Lung (tissue), 12 donors: ENCODE data around the gene EML3. TPM values are rescaled to one million over a fixed set of nuclear protein-coding genes. Genes with fewer than 3 reads are reported as not detected.

ENCODE experiments used
- ATAC-seq: fragments of 200-7000 bp; cut with Tn5 transposase; one replicate; pipeline ENCODE4 v1.9.1; 2020; ENCODE audit warnings: moderate number of reproducible peaks; ENCODE audit not compliant: insufficient read depth, low FRiP score
- DNase-seq, 3 donors: peaks; one replicate each; pipeline ENCODE4 v3.0.0-alpha.2; 2013 to 2017
- H3K27ac ChIP-seq, 2 donors: one replicate each; pipeline ENCODE4 v1.5.1; 2013; ENCODE audit warnings: mild to moderate bottlenecking in 2 of 2, moderate library complexity in 2 of 2, control low read depth in 1 of 2, inconsistent platforms in 1 of 2, low read depth in 1 of 2, low read length in 1 of 2
- H3K27me3 ChIP-seq, 3 donors: one replicate each; pipeline ENCODE4 v1.5.1; 2013; ENCODE audit warnings: low read length in 2 of 3; ENCODE audit not compliant: control insufficient read depth in 3 of 3, insufficient read depth in 3 of 3
- H3K36me3 ChIP-seq, 4 donors: one replicate each; pipeline ENCODE4 v1.5.1; 2013; ENCODE audit warnings: low read length in 4 of 4, mild to moderate bottlenecking in 1 of 4, moderate library complexity in 1 of 4; ENCODE audit not compliant: control insufficient read depth in 4 of 4, insufficient read depth in 4 of 4
- H3K4me1 ChIP-seq, 5 donors: one replicate each; pipeline ENCODE4 v1.5.1; 2013; ENCODE audit warnings: low read length in 5 of 5, mild to moderate bottlenecking in 2 of 5, moderate library complexity in 1 of 5; ENCODE audit not compliant: control insufficient read depth in 5 of 5, insufficient read depth in 5 of 5
- H3K4me3 ChIP-seq: one replicate; pipeline ENCODE4 v1.5.1; 2013; ENCODE audit warnings: mild to moderate bottlenecking, control low read depth, moderate library complexity
- H3K9ac ChIP-seq, 2 donors: one replicate each; pipeline ENCODE4 v1.5.1; 2013; ENCODE audit warnings: low read length in 2 of 2, control low read depth in 1 of 2; ENCODE audit not compliant: insufficient read depth in 1 of 2
- H3K9me3 ChIP-seq, 4 donors: one replicate each; pipeline ENCODE4 v1.5.1; 2013; ENCODE audit warnings: low read length in 3 of 4, mild to moderate bottlenecking in 1 of 4, moderate library complexity in 1 of 4; ENCODE audit not compliant: control insufficient read depth in 4 of 4, insufficient read depth in 3 of 4
- CTCF ChIP-seq: IDR thresholded peaks from 2 replicates; pipeline ENCODE4 v1.5.1; 2012; ENCODE audit warnings: mild to moderate bottlenecking; ENCODE audit errors: control extremely low read depth, extremely low read depth
- WGBS, 2 donors: extraction: QIAGEN DNeasy Blood & Tissue Kit; methylation state at CpG; one replicate each; pipeline ENCODE4 v1.1.7; 2013; 5-methylcytosine and 5-hydroxymethylcytosine counted together
- polyA plus RNA-seq, 2 donors: library from polyadenylated mRNA; stranded (reverse); fragments of 200-250 nt; gene quantifications; one replicate each; pipeline ENCODE4 v1.2.1, GENCODE V29; 2013
- total RNA-seq, 2 donors: library from RNA; depleted of rRNA in 1 of 2; stranded (reverse); fragments of >200 nt in 1 of 2; gene quantifications; one replicate each; pipeline ENCODE4 v1.2.1, GENCODE V29; 2014 to 2021
- donor health status: control.
- donor health status: control.
- donor health status: Bipolar disorder and iron deficiency.
- donor health status: healthy.
- donor health status: DM: yes; HTN: yes; CAD: no.

The EML3 gene
- total and polyA plus RNA-seq, 4 donors: 29.1 to 95.4 (median 62.9) TPM

GRCh38 chr11:62646825-62647608 lies 34.4 kb upstream of the EML3 start:
- WGBS, 2 donors: 66 to 73% methylated on average over 32 of the region's 32 CpGs
- ATAC-seq: no peak
- DNase-seq: no peak

GRCh38 chr11:62645946-62646824 lies 33.6 kb upstream of the EML3 start, which contains the start of gene GANAB:
TSS of gene GANAB (minus strand) at chr11:62646613. CDS start at chr11:62646599, 14 bp downstream.
- 0% methylated on average over 72 to 73 of the region's 73 CpGs for WGBS, 2 donors
- no peak for TF ChIP-seq CTCF

More at GRCh38 chr11:62646825-62647608, 34.4 kb upstream of the EML3 start:
- H3K27me3 ChIP-seq: no peaks in the 10 kb centered on the region
- H3K9me3 ChIP-seq: no peaks in the 10 kb centered on the region
- H3K4me1 ChIP-seq: peaks cover 0 to 20% (median 6%) of the 10 kb centered on the region in 5 donors
- no peak for TF ChIP-seq CTCF
- peak overlapping the region in 1 of 2 donors; percentile 55 for H3K27ac ChIP-seq
- peaks cover 0 to 24% (median 18%) of the 10 kb centered on the region in 4 donors for H3K36me3 ChIP-seq
- no peak overlapping the region for H3K4me3 ChIP-seq
- H3K9ac ChIP-seq: peak overlapping the region in 1 of 2 donors; percentile 23

GRCh38 chr11:62645671-62645945 lies 33.0 kb upstream of the EML3 start:
- Histone ChIP-seq H3K36me3 (peaks cover 0 to 24% (median 18%) of the 10 kb centered on the region in 4 donors), H3K27ac (peak overlapping the region; percentile 92), H3K27me3 (no peaks in the 10 kb centered on the region), H3K9ac (peak overlapping the region; percentile 80 to 89), H3K9me3 (no peaks in the 10 kb centered on the region), H3K4me3 (peak overlapping the region; percentile 81), H3K4me1 (peaks cover 0 to 14% (median 6%) of the 10 kb centered on the region in 5 donors)
- DNase-seq (no peak), ATAC-seq (no peak)
- WGBS, 2 donors: 14 to 19% methylated on average over 11 of the region's 11 CpGs
- TF ChIP-seq CTCF: no peak

More at GRCh38 chr11:62645946-62646824, 33.6 kb upstream of the EML3 start, which contains the start of gene GANAB:
- peak; percentile 98 for ATAC-seq
- Histone ChIP-seq H3K27ac (peak within 1 kb of the TSS; percentile 92), H3K9ac (peak within 1 kb of the TSS; percentile 80 to 89), H3K4me1 (peaks cover 0 to 14% (median 6%) of the 10 kb centered on the region in 5 donors), H3K4me3 (peak within 1 kb of the TSS; percentile 81), H3K36me3 (peaks cover 0 to 24% (median 18%) of the 10 kb centered on the region in 4 donors), H3K27me3 (no peaks in the 10 kb centered on the region), H3K9me3 (no peaks in the 10 kb centered on the region)
- peak; percentile 99 for DNase-seq
